ENCODE results near the gene FOXK1.

FOXK1 gene

DNA sequence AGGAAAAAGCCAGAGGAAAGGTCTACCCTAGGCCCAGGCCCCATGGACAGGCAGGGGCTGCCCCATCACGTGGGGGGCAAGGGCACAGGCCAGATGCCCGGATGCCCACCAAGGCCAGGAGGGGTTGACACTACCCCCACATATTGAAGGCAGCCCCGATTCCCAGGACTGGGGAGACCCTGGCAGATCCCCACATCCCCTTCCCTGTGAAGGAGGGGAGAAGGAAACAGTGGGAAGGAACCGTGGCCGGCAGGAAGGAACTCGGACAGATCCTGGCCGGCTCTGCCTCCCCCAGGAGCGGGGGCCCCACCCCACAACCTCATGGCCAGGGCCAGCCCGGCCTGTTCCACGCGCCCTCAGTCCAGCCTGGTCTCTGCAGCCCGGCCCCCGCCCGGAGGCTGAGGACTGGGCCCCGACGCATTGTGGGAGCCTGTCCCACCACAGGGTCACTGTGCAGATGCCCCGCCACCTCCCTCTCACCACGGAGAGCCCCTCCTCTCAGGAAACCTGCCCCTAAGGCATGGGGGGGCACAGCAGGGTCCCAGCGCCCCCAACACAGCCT is 138.4 kb downstream of the FOXK1 start:
- Histone ChIP-seq H3K4me3 (no peak overlapping the region), H3K27ac (peak overlapping the region in 1 of 21 experiments; percentile 2)

Measured in skin epidermis (tissue), 12 donors.